Hindlimb muscle (tissue), 1 donor: ENCODE data around the gene ADAMTS3. TPM values are rescaled to one million over a fixed set of nuclear protein-coding genes. Genes with fewer than 3 reads are reported as not detected.

Experiments used
- DNase-seq: peaks from one replicate; pipeline ENCODE4 v3.0.0-alpha.2; 2013
- polyA plus RNA-seq: library from polyadenylated mRNA; unstranded; fragments of 120-200 nt; gene quantifications from one replicate; pipeline ENCODE4 v1.2.1, GENCODE V29; 2013; ENCODE audit not compliant: insufficient read length

Gene ADAMTS3
- polyA plus RNA-seq = 1.6 TPM

- DNase-seq = peak; percentile 86
Observed at GRCh38 chr4:72568959-72569718, at the start of gene ADAMTS3. TSS of gene ADAMTS3 (minus strand) at chr4:72569221. CDS start at chr4:72568762, 459 bp downstream.

- DNase-seq = no peak
Observed at GRCh38 chr4:72613959-72614358, 44.9 kb upstream of the ADAMTS3 start.

GRCh38 chr4:72606751-72607150 is 37.7 kb upstream of the ADAMTS3 start:
- DNase-seq = no peak

GRCh38 chr4:72604324-72604723 is 35.3 kb upstream of the ADAMTS3 start:
- no peak for DNase-seq

- DNase-seq = no peak
Observed at GRCh38 chr4:72602396-72603376, 33.7 kb upstream of the ADAMTS3 start.

GRCh38 chr4:72591547-72592454 is 22.8 kb upstream of the ADAMTS3 start:
- DNase-seq = no peak

GRCh38 chr4:72587334-72587733 is 18.3 kb upstream of the ADAMTS3 start:
- DNase-seq = no peak

- DNase-seq = no peak
Observed at GRCh38 chr4:72582853-72583252, 13.8 kb upstream of the ADAMTS3 start.

- DNase-seq = no peak
Observed at GRCh38 chr4:72577211-72577610, 8.2 kb upstream of the ADAMTS3 start.

- DNase-seq = no peak
Observed at GRCh38 chr4:72571337-72571736, 2.3 kb upstream of the ADAMTS3 start.

GRCh38 chr4:72569719-72570235 is 756 bp upstream of the ADAMTS3 start:
- no peak for DNase-seq

- DNase-seq = peak; percentile 85
Observed at GRCh38 chr4:72567821-72568675, 973 bp downstream of the ADAMTS3 start.

- no peak for DNase-seq
Observed at GRCh38 chr4:72567036-72567435, 2.0 kb downstream of the ADAMTS3 start.

- DNase-seq = no peak
Observed at GRCh38 chr4:72566464-72566972, 2.5 kb downstream of the ADAMTS3 start.

GRCh38 chr4:72564789-72565188 is 4.2 kb downstream of the ADAMTS3 start:
- no peak for DNase-seq

GRCh38 chr4:72564184-72564583 is 4.8 kb downstream of the ADAMTS3 start:
- DNase-seq = no peak

GRCh38 chr4:72558655-72559054 is 10.4 kb downstream of the ADAMTS3 start:
- DNase-seq = no peak

GRCh38 chr4:72557021-72557420 is 12.0 kb downstream of the ADAMTS3 start:
- DNase-seq = no peak

GRCh38 chr4:72555377-72555831 is 13.6 kb downstream of the ADAMTS3 start:
- no peak for DNase-seq

GRCh38 chr4:72553540-72554337 is 15.3 kb downstream of the ADAMTS3 start:
- no peak for DNase-seq
